ENCODE measurements around the gene IER2. TPM values are rescaled to one million over a fixed set of nuclear protein-coding genes. Genes with fewer than 3 reads are reported as not detected.

IER2 gene
- total and polyA plus RNA-seq, 11 donors: 17.6 to 101 (median 29.1) TPM

- intact Hi-C loops (cut with DNase I): loop anchor here in 4 of 10 donors (2.0 to 10.0 kb wide), 3 partner anchors 34 to 148 kb away; partner anchors contain the start of genes IER2 (in 4 of the 4) and STX10 (in 4 of the 4)
- H3K36me3 ChIP-seq: peaks cover 0 to 37% (median 20%) of the 10 kb centered on the region in 9 donors
- peak in 2 of 4 donors; percentile 6 to 8 for ATAC-seq
- no peaks in the 10 kb centered on the region for H3K27me3 ChIP-seq
- 15 to 27% (median 18%) methylated on average over 20 of the region's 20 CpGs for WGBS, 4 donors
- DNase-seq: no peak
- H3K4me1 ChIP-seq: peaks cover 5 to 53% (median 35%) of the 10 kb centered on the region in 12 donors
- peak overlapping the region; percentile 10 to 88 (median 74) for H3K27ac ChIP-seq
- H3K4me3 ChIP-seq: peak overlapping the region; percentile 72 to 99 (median 92)
- H3K9me3 ChIP-seq: no peaks in the 10 kb centered on the region
- TF ChIP-seq CTCF (IDR thresholded peaks at IDR 0.05) (no peak), POLR2A (IDR thresholded peaks at IDR 0.05) (no peak)
Observed at GRCh38 chr19:13117176-13117771, 32.9 kb upstream of the IER2 start.

DNA sequence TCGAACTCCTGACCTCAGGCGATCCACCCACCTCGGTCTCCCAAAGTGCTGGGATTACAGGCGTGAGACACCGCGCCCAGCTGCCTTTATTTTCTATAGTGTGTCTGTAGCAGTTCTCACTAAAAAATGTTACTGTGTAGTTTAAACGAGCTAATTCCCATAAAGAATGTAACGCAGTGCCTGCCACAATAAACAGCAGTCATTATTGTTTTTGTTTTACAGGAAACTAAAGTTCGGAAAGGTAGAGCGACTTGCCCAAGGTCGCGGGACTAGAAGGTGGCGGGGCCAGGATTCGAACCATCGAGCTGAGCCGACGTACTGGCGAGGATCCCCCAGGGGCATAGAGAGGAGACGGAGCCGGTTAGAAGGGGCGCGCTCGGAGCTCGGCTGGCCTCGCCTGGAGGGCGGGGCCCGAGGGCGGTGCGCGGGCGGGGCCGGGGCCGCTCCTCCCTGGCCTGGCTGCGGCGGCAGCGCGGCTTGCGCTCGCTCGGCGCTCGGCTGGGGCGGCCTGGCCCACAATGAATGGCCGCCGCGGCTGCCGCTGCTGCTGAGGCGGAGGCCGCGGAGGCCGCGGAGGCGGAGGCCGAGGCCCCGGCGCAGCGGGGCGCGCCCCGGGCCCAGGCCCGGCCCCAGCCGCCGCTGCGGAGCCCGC is 32.3 kb upstream of the IER2 start, which contains the start of gene NACC1:
TSS of gene NACC1 (plus strand) at position 493 of the 652 bp plus-strand sequence. CDS start 16,944 bp downstream, outside the sequence.
- peaks cover 0 to 31% (median 13%) of the 10 kb centered on the region in 9 donors for H3K36me3 ChIP-seq
- intact Hi-C loops (cut with DNase I): loop anchor here in 5 of 10 donors (2.0 to 10.0 kb wide), 3 partner anchors 33 to 147 kb away; partner anchors contain the start of genes IER2 (in 5 of the 5) and STX10 (in 5 of the 5)
- peaks cover 5 to 53% (median 35%) of the 10 kb centered on the region in 12 donors for H3K4me1 ChIP-seq
- H3K27ac ChIP-seq: peak within 1 kb of the TSS; percentile 10 to 88 (median 76)
- H3K27me3 ChIP-seq: no peaks in the 10 kb centered on the region
- ATAC-seq: peak; percentile 84 to 95 (median 94)
- H3K4me3 ChIP-seq: peak within 1 kb of the TSS; percentile 84 to 100 (median 97)
- 3 to 6% (median 3%) methylated on average over 47 to 65 of the region's 65 CpGs for WGBS, 4 donors
- H3K9me3 ChIP-seq: no peaks in the 10 kb centered on the region
- TF ChIP-seq CTCF (IDR thresholded peaks at IDR 0.05) (no peak), POLR2A (IDR thresholded peaks at IDR 0.05) (no peak)
- DNase-seq: peak; percentile 91 to 95 (median 93)

DNA sequence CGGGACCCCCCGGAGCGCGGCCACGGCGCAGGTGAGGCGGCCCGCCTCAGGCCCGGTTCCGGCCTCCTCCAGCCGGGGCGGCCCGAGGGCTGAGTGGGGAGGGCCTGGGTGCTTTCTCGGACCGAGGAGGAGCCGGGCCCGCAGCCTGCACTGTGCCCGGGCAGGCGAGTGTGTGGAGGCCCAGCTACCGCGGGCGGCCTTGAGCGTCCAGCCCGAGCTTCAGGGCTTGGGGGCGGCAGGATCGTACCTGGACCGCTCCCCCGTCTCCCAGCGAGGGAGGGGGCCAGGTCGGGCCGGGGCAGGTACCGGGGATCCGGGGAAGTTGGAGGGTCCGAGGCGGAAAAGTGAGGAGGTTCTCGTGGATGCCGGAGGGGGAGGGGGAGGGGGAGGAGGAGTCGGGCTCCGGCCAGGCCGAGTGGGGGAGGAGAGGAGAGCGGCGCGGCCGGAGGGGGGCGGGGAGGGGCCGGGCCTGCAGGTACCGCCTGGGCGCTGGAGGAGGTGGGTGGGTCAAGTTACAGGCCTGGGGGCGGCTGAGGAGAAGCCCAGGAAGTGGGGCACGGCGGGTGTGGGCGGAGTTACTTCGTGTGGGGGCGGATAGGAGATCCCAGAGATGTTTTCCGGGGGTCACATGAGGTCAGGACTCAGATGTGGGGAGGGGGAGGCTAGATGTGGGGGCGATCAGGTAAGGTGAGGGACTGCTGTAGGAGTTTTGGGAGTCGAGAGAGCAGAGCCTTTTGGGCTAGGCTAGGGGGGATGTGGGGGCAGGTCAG is 31.6 kb upstream of the IER2 start:
- DNase-seq (peak; percentile 38 to 68 (median 55)), ATAC-seq (peak in 2 of 4 donors; percentile 4 to 9)
- Histone ChIP-seq H3K4me3 (peak overlapping the region; percentile 70 to 100 (median 94)), H3K9me3 (no peaks in the 10 kb centered on the region), H3K27ac (peak overlapping the region in 9 of 12 donors; percentile 49 to 83 (median 73)), H3K36me3 (peaks cover 0 to 24% (median 7%) of the 10 kb centered on the region in 9 donors), H3K4me1 (peaks cover 5 to 53% (median 35%) of the 10 kb centered on the region in 12 donors), H3K27me3 (no peaks in the 10 kb centered on the region)
- WGBS, 4 donors: 1% methylated on average over 20 to 57 of the region's 57 CpGs
- intact Hi-C loops (cut with DNase I): loop anchor here in 4 of 10 donors (2.0 to 10.0 kb wide), 3 partner anchors 32 to 146 kb away; partner anchors contain the start of genes IER2 (in 3 of the 4) and STX10 (in 3 of the 4)
- TF ChIP-seq POLR2A (IDR thresholded peaks at IDR 0.05) (no peak), CTCF (IDR thresholded peaks at IDR 0.05) (no peak)

All from heart left ventricle (tissue), 16 donors.